Spleen (tissue), 11 donors: Measurements from ENCODE around the gene TOP1. TPM values are rescaled to one million over a fixed set of nuclear protein-coding genes. Genes with fewer than 3 reads are reported as not detected.

ENCODE experiments used
- DNase-seq: peaks from one replicate; pipeline ENCODE4 v3.0.0-alpha.2; 2020
- H3K27ac ChIP-seq, 8 donors: fragments of 200-600 bp; sonication (generic) in 7 of 8; 1 replicate in 4 of 8; 2 replicates in 4 of 8; pipeline versions ENCODE4 v1.5.0 to v1.8.0; 2016 to 2021; ENCODE audit warnings: inconsistent platforms in 4 of 8, mild to moderate bottlenecking in 4 of 8, moderate library complexity in 1 of 8
- H3K27me3 ChIP-seq, 7 donors: fragments of 200-600 bp; sonication (generic) in 6 of 7; replicated peaks in 1 of 7; 1 replicate in 4 of 7; 2 replicates in 3 of 7; pipeline versions ENCODE4 v1.5.0 to v1.8.0; 2016 to 2021; ENCODE audit warnings: inconsistent platforms in 3 of 7, mild to moderate bottlenecking in 1 of 7
- H3K36me3 ChIP-seq, 6 donors: fragments of 200-600 bp; sonication (generic) in 5 of 6; 1 replicate in 4 of 6; 2 replicates in 2 of 6; pipeline versions ENCODE4 v1.5.0 to v1.8.0; 2016 to 2021; ENCODE audit warnings: inconsistent platforms in 2 of 6
- H3K4me1 ChIP-seq, 6 donors: fragments of 200-600 bp; sonication (generic) in 5 of 6; 1 replicate in 3 of 6; 2 replicates in 3 of 6; pipeline versions ENCODE4 v1.5.0 to v1.8.0; 2016 to 2021; ENCODE audit warnings: inconsistent platforms in 3 of 6
- H3K4me3 ChIP-seq, 8 donors: fragments of 200-600 bp; sonication (generic) in 7 of 8; 1 replicate in 4 of 8; 2 replicates in 4 of 8; pipeline versions ENCODE4 v1.5.0 to v1.8.0; 2016 to 2021; ENCODE audit warnings: inconsistent platforms in 4 of 8, mild to moderate bottlenecking in 4 of 8, moderate library complexity in 2 of 8
- H3K9me3 ChIP-seq, 8 donors: fragments of 200-600 bp; sonication (generic) in 7 of 8; 1 replicate in 4 of 8; 2 replicates in 4 of 8; pipeline versions ENCODE4 v1.5.0 to v1.8.0; 2016 to 2021; ENCODE audit warnings: inconsistent platforms in 4 of 8
- POLR2A ChIP-seq, 3 donors: fragments of 450-650 bp; IDR thresholded peaks; one replicate each; pipeline ENCODE4 v1.5.1; 2017; ENCODE audit warnings: antibody characterized with exemption in 3 of 3, mild to moderate bottlenecking in 1 of 3
- POLR2AphosphoS5 ChIP-seq, 3 donors: sonication (generic); formaldehyde crosslinking; IDR thresholded peaks; one replicate each; pipeline ENCODE4 v1.5.1; 2017; ENCODE audit warnings: antibody characterized with exemption in 3 of 3
- WGBS, 5 donors: extraction: QIAGEN DNeasy Blood & Tissue Kit in 3 of 5; methylation state at CpG; one replicate each; pipeline versions ENCODE4 v1.1.5 to v1.1.7; 2013 to 2018; 5-methylcytosine and 5-hydroxymethylcytosine counted together
- intact Hi-C: fragments of 100-400 bp; cut with DNase I; formaldehyde crosslinking; loops from one replicate; pipeline ENCODE4 v1.15.0; 2023; ENCODE audit warnings: low total_unique reads
- polyA plus RNA-seq, 3 donors: library from polyadenylated mRNA; stranded (reverse); fragments of 200-250 nt; gene quantifications; one replicate each; pipeline ENCODE4 v1.2.1, GENCODE V29; 2013
- total RNA-seq, 7 donors: library from RNA; depleted of rRNA in 3 of 7; stranded (reverse); fragments of >200 nt in 3 of 7; fragmentation: NEBNext Ultra II Directional in 4 of 7; extraction: Animal tissue kit (Norgen Biotek cat#: 25700) in 4 of 7; gene quantifications; one replicate each; pipeline versions ENCODE4 v1.1.0 to v1.2.1, GENCODE V29; 2016 to 2021
- TF ChIP-seq, protein P1 (sequence below), 11 experiments: fragments of 200-600 bp in 7 of 11; fragments of 450-650 bp in 4 of 11; sonication (generic) in 4 of 11; IDR thresholded peaks in 8 of 11; conservative IDR thresholded peaks in 3 of 11; 1 replicate in 7 of 11; 2 replicates in 4 of 11; pipeline versions ENCODE4 v1.4.0 to v1.8.0; 2016 to 2021; ENCODE audit warnings: antibody characterized with exemption in 11 of 11, inconsistent platforms in 4 of 11, mild to moderate bottlenecking in 1 of 11
- donor health status: healthy with polysubstance abuse.
- donor health status: DM: no; HTN: no; CAD: no; lungs with moderate emphysema.
- donor health status: DM: no; HTN: no; CAD: no.
- donor health status: Bipolar disorder and iron deficiency.
- donor health status: healthy.
- donor health status: DM: no; HTN: no; CAD: no.
- donor health status: DM: yes; HTN: yes; CAD: no.

Gene TOP1
- total and polyA plus RNA-seq, 10 donors = 20.7 to 74.6 (median 44.8) TPM

DNA sequence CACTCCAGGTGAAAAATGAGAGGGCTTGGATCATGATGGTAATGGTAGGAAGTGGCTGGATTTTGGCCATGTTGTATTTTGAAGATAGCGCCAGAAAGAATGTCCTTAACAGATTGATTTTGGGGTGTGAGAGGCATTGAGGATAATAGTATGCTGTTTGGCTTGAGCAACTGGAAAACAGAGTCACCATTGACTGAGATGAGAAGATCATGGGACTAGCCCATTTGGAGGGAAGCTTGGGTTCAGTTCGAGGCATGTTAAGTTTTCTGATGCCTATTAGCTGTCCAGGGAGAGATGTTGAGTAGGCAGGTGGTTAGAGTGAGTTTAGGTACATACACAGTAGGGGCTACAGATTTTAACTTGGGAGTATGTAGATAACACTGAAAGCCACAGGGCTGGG, 132.1 kb downstream of the TOP1 start:
- TF ChIP-seq POLR2AphosphoS5 (IDR thresholded peaks at IDR 0.05) = no peak
- TF ChIP-seq POLR2A (IDR thresholded peaks at IDR 0.05) = no peak
- TF ChIP-seq, protein P1, sequence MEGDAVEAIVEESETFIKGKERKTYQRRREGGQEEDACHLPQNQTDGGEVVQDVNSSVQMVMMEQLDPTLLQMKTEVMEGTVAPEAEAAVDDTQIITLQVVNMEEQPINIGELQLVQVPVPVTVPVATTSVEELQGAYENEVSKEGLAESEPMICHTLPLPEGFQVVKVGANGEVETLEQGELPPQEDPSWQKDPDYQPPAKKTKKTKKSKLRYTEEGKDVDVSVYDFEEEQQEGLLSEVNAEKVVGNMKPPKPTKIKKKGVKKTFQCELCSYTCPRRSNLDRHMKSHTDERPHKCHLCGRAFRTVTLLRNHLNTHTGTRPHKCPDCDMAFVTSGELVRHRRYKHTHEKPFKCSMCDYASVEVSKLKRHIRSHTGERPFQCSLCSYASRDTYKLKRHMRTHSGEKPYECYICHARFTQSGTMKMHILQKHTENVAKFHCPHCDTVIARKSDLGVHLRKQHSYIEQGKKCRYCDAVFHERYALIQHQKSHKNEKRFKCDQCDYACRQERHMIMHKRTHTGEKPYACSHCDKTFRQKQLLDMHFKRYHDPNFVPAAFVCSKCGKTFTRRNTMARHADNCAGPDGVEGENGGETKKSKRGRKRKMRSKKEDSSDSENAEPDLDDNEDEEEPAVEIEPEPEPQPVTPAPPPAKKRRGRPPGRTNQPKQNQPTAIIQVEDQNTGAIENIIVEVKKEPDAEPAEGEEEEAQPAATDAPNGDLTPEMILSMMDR (IDR thresholded peaks at IDR 0.05 in 8 of 11, conservative IDR thresholded peaks at IDR 0.05 in 3 of 11) = no peak
- 84 to 98% (median 95%) methylated on average over 2 of the region's 2 CpGs for WGBS, 5 donors
- Histone ChIP-seq H3K36me3 (peaks cover 0 to 65% (median 44%) of the 10 kb centered on the region in 6 donors), H3K9me3 (no peaks in the 10 kb centered on the region), H3K4me1 (peaks cover 21 to 76% (median 48%) of the 10 kb centered on the region in 6 donors), H3K27ac (peak overlapping the region in 2 of 8 donors; percentile 82 to 91), H3K27me3 (no peaks in the 10 kb centered on the region), H3K4me3 (no peak overlapping the region)
- no peak for DNase-seq
- intact Hi-C loops = no loop called here

DNA sequence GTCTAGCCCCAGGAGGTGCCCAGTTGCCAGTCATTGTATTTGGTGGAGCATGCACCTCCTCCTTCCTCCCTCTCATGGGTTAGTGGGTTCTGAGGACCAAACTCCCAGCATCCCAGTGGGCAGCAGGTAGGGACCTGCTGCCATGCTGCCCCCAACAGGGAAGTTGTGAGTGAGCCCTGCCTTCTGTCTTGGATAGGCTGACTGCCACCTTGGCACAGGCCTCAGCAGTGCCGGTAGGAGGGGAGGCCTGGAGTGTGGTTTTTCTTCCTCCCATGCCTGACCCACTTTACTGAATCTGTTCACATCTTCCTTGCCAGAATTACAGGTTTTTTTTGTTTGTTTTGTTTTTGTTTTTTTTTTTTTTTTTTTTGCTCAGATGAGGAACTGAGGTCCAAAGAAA, 133.3 kb downstream of the TOP1 start:
- Histone ChIP-seq H3K4me3 (no peak overlapping the region), H3K4me1 (peaks cover 14 to 66% (median 36%) of the 10 kb centered on the region in 6 donors), H3K36me3 (peaks cover 0 to 77% (median 56%) of the 10 kb centered on the region in 6 donors), H3K9me3 (no peaks in the 10 kb centered on the region), H3K27ac (peak overlapping the region in 3 of 8 donors; percentile 28 to 91 (median 82)), H3K27me3 (no peaks in the 10 kb centered on the region)
- intact Hi-C loops = no loop called here
- 46 to 76% (median 70%) methylated on average over 1 of the region's 1 CpG for WGBS, 5 donors
- no peak for TF ChIP-seq POLR2A (IDR thresholded peaks at IDR 0.05)
- TF ChIP-seq, protein P1 (IDR thresholded peaks at IDR 0.05 in 8 of 11, conservative IDR thresholded peaks at IDR 0.05 in 3 of 11) = no peak
- TF ChIP-seq POLR2AphosphoS5 (IDR thresholded peaks at IDR 0.05) = no peak
- no peak for DNase-seq

DNA sequence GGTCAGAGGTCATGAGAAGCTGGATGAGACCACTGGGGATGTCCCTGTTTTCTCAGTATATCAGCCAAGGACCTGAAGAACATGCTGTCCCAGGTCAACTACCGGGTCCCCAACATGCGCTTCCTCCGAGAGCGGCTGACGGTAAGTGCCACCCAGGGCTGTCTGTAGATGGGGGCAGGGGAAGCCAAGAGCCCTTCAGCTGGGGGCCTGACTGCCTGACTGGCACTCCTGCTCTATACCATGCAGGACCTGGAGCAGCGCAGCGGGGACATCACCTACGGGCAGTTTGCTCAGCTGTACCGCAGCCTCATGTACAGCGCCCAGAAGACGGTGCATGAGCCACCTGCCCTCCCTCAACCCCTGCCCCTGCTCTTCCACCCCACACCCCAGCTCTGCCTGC, 133.8 kb downstream of the TOP1 start:
- DNase-seq = no peak
- H3K27ac ChIP-seq = peak overlapping the region in 3 of 8 donors; percentile 28 to 91 (median 82)
- no peaks in the 10 kb centered on the region for H3K9me3 ChIP-seq
- no peaks in the 10 kb centered on the region for H3K27me3 ChIP-seq
- WGBS, 5 donors = 87 to 99% (median 95%) methylated on average over 11 of the region's 11 CpGs
- peaks cover 0 to 82% (median 61%) of the 10 kb centered on the region in 6 donors for H3K36me3 ChIP-seq
- H3K4me3 ChIP-seq = no peak overlapping the region
- intact Hi-C loops = no loop called here
- peak in 1 of 3 donors; percentile 24 for TF ChIP-seq POLR2AphosphoS5 (IDR thresholded peaks at IDR 0.05)
- TF ChIP-seq, protein P1 (IDR thresholded peaks at IDR 0.05 in 8 of 11, conservative IDR thresholded peaks at IDR 0.05 in 3 of 11) = no peak
- peaks cover 14 to 66% (median 32%) of the 10 kb centered on the region in 6 donors for H3K4me1 ChIP-seq

DNA sequence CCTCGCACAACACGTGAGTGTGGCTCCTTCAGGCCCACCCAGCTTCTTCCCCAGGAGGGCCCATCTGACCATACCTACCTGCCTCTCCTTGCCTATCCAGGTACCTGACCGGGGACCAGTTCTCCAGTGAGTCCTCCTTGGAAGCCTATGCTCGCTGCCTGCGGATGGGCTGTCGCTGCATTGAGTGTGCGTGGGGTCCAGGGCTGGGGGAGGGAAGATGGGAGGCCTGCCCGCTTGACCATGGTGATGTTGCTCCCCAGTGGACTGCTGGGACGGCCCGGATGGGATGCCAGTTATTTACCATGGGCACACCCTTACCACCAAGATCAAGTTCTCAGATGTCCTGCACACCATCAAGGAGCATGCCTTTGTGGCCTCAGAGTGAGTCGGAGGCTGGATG, 135.2 kb downstream of the TOP1 start:
- WGBS, 5 donors = 95 to 98% (median 96%) methylated on average over 11 of the region's 11 CpGs
- Histone ChIP-seq H3K9me3 (no peaks in the 10 kb centered on the region), H3K36me3 (peaks cover 0 to 96% (median 73%) of the 10 kb centered on the region in 6 donors), H3K27me3 (no peaks in the 10 kb centered on the region), H3K4me1 (peaks cover 2 to 62% (median 25%) of the 10 kb centered on the region in 6 donors), H3K4me3 (no peak overlapping the region), H3K27ac (no peak overlapping the region)
- intact Hi-C loops = no loop called here
- TF ChIP-seq POLR2AphosphoS5 (IDR thresholded peaks at IDR 0.05) (no peak), POLR2A (IDR thresholded peaks at IDR 0.05) (no peak)
- TF ChIP-seq, protein P1 (IDR thresholded peaks at IDR 0.05 in 8 of 11, conservative IDR thresholded peaks at IDR 0.05 in 3 of 11) = no peak
- DNase-seq = peak; percentile 70
